A549 (cell line): ENCODE results near the gene INPP5A.

ENCODE experiments used
- CHD4 ChIP-seq: fragments of 200-600 bp; sonication (generic); IDR thresholded peaks from 2 replicates; pipeline ENCODE4 v1.6.1; 2016; ENCODE audit warnings: antibody characterized with exemption, mild to moderate bottlenecking, borderline replicate concordance
- JUN ChIP-seq, 2 experiments: fragments of >200 bp; sonication (Bioruptor Twin); formaldehyde crosslinking; IDR thresholded peaks; 2 replicates in 1 of 2; 3 replicates in 1 of 2; pipeline ENCODE4 v1.6.1; 2016 to 2017
- KDM1A ChIP-seq: fragments of 200-600 bp; sonication (generic); IDR thresholded peaks from 2 replicates; pipeline ENCODE4 v1.6.1; 2016; ENCODE audit warnings: low read depth, mild to moderate bottlenecking
- POLR2A ChIP-seq: IDR thresholded peaks from 2 replicates; pipeline ENCODE4 v1.6.1; 2012; ENCODE audit warnings: mild to moderate bottlenecking, low read length
- RCOR1 ChIP-seq: fragments of 150-350 bp; IDR thresholded peaks from 2 replicates; pipeline ENCODE4 v1.6.1; 2014; ENCODE audit warnings: antibody characterized with exemption, low read length, low read depth
- TF ChIP-seq, protein P1 (sequence below): fragments of >200 bp; sonication (Bioruptor Twin); formaldehyde crosslinking; IDR thresholded peaks from 3 replicates; pipeline ENCODE4 v1.5.1; 2016
- TF ChIP-seq, protein P2 (sequence below): fragments of 450-650 bp; IDR thresholded peaks from 2 replicates; pipeline ENCODE4 v1.6.1; 2014; ENCODE audit warnings: antibody characterized with exemption

GRCh38 chr10:132632851-132633684 lies 95.5 kb downstream of the INPP5A start:
- TF ChIP-seq, protein P1, sequence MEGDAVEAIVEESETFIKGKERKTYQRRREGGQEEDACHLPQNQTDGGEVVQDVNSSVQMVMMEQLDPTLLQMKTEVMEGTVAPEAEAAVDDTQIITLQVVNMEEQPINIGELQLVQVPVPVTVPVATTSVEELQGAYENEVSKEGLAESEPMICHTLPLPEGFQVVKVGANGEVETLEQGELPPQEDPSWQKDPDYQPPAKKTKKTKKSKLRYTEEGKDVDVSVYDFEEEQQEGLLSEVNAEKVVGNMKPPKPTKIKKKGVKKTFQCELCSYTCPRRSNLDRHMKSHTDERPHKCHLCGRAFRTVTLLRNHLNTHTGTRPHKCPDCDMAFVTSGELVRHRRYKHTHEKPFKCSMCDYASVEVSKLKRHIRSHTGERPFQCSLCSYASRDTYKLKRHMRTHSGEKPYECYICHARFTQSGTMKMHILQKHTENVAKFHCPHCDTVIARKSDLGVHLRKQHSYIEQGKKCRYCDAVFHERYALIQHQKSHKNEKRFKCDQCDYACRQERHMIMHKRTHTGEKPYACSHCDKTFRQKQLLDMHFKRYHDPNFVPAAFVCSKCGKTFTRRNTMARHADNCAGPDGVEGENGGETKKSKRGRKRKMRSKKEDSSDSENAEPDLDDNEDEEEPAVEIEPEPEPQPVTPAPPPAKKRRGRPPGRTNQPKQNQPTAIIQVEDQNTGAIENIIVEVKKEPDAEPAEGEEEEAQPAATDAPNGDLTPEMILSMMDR = no peak
- TF ChIP-seq POLR2A (no peak), CHD4 (no peak), RCOR1 (no peak), JUN (IDR thresholded peaks at IDR 0.05) (no peak), KDM1A (no peak)
- TF ChIP-seq, protein P2, sequence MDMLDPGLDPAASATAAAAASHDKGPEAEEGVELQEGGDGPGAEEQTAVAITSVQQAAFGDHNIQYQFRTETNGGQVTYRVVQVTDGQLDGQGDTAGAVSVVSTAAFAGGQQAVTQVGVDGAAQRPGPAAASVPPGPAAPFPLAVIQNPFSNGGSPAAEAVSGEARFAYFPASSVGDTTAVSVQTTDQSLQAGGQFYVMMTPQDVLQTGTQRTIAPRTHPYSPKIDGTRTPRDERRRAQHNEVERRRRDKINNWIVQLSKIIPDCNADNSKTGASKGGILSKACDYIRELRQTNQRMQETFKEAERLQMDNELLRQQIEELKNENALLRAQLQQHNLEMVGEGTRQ = no peak
